SIG-M5 treated with dmso at 0.1 percent for 504 hours (cell line): Measurements from ENCODE around the gene SDC4.
A peak's percentile ranks its signal among the peaks of the same experiment; 100 is the strongest.

Experiments
- DNase-seq: peaks from one replicate; lab custom pipeline; 2025; ENCODE audit not compliant: unreplicated experiment; lab: John Stamatoyannopoulos, UW

The SDC4 gene

DNA sequence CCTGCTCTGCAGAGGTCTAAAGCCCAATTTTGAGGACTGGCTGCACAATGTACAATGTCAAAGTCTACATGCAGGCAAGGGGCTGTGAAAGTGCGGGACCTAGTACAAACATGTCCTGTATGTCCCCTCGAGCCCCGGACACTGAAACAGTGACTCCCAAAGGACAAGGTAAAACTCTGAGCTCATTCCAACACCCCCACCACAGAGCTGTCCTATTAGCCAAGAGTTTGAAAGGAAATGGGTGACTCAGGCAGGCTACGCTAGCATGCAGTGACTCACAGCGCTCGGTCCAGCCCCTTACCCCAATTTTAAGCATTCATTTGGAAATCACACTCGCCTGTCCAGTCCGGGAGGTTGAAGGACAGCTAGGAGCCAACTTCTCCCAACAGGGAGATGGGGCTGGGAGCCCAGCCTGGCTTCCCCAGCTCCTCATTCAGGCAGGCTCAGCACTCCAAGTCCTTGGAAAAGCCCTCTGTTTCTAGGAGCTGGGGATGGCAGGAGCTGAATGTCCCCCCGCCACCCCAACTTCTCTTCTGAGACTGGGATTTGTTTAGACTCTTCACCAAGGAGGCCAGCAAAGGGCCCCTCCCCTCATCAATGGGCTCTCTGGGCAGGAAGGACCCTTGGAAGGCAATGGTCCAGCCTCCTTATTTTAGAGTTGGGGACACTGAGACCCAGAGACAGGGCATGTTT lies 3.9 kb downstream of the SDC4 start:
- DNase-seq: peak; percentile 69

DNA sequence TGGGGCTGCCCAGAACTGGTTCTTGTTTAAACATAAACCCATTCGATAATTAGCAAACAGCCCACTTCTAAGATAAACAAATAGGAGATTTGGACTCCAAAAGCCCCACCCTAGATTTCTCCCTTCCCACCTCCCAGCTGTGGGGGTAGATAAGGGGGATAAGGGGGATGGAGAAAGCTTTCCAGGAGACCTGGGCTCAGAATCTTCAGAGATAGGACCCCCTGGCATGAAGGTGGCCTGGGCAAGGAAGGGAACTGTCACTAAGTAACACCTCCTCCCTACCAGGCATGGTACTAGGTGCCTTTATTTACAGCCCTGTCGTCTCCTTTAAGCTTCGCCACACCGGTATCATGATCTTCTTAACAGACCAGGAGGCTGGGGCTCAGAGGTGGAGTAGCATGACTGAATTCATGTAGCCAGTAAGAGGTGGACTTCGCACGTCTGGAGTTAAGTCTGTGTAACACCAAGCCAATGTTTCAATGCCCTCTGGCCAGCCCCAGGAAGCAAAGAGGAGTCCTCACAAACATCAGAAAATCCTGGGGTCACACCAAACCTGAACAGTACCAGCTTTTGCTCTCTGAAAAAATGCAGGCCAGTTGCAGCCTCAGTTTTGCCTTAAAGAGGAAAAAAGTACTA lies 4.6 kb downstream of the SDC4 start:
- DNase-seq: peak; percentile 42

DNA sequence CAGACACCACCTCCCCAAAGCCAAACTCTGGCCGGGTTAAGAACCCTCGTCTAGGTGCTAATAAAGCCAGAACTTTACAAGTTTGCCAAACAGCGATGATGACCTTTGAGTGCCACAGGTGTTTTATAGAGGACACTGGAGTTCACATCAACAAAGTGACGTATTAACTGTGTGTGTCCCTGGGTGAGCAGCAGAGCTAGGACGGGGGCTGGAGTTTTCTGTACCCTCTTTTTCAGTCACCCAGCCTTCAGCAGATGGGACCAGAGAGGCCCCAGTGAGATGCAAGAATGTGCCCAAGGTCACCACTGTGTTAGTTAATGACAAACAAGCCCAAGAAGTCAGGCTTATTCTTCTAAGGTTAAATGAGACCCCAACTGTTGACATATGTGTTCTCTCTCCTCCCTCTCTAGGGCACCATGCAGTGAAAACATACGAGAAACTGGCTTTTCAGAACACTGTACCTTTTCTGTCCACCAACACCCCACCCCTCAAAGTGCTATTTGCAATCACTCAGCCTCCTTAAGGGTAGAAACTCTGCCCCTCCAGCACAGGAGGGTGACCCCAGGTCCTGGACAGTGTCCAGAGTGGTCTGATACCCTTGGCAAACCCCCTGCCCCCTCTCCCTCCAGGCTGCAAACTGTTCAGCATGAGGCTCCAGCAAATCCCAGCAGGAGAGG lies 5.2 kb downstream of the SDC4 start:
- DNase-seq: no peak

DNA sequence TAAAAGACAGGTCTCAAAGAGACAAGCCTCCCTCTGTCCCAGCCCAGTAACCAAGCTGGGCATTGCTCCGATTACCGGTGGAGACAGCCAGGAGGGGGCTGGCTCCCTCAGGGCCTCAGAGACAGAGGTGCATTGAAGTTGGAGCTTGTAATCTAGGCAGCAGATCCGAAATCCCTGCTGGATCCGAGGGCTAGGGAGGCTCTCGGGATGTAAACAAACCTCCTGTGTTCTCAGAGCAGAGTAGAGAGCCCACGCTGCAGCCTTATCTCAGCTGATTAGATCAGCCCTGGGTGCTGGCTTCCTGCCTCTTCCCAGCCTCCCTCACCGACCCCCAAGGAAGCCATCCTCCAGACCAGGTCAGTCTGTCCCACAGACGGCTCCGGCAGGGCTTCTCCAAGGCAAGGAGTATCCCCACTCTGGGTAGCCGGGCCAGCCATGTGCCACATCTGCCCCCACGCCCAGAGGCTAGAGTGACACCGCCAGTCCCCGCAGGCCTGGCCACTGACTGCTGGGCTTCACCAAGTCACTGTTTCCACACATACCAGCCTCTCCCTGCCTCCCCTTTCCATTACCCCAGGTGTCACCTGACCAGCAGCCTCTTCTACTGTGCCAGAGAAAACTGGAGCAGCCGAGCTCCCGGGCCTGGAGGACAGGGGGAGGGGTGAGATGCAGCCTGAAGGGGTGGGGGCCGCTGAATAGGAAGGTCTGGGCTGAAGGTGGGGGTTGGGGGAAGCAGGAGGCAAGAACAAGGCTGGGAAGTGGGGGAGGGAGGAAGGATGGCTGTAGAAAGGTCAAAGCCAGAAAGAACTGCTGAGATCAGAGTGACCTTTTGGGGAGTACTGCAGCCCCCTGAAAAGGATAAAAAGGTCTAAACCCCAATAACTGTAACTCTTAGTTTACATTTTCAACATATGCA lies 6.0 kb downstream of the SDC4 start:
- peak; percentile 11 for DNase-seq

DNA sequence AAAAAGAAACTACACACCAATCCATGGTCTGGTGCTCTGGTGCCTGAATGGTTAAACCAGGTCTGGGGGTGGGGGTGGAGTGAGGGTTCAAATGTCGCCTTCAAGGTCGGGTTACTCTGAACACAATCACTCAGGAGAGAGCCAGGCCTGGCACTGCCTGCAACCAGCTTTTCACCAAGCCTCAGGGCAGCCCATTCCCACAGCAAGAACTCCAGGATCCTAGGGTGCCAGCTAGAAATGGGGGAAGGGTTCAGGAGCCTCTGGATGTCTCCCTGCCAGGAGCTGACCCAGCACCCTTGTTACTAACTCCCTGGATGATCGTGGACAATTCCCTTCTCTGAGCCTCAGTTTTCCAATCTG lies 6.7 kb downstream of the SDC4 start:
- no peak for DNase-seq

DNA sequence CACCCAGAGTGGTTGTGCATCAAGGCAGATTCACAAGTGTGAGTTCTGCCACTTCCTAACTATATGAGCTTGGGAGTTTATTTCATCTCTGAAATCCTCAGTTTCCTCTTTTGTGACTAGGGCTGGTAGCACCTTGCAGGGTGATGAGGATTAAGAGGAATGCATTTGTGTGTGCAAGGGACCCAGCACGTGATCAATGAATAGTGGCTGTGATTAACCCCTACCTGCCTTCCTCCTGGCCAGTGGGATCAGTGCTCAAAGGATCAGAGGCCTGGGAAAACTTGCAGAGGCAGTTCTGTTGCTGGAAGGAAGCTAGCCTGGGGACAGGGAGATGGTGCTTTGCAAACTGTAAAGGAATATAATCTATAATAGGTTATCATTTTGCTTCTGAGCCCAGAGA lies 7.3 kb downstream of the SDC4 start:
- DNase-seq: no peak

DNA sequence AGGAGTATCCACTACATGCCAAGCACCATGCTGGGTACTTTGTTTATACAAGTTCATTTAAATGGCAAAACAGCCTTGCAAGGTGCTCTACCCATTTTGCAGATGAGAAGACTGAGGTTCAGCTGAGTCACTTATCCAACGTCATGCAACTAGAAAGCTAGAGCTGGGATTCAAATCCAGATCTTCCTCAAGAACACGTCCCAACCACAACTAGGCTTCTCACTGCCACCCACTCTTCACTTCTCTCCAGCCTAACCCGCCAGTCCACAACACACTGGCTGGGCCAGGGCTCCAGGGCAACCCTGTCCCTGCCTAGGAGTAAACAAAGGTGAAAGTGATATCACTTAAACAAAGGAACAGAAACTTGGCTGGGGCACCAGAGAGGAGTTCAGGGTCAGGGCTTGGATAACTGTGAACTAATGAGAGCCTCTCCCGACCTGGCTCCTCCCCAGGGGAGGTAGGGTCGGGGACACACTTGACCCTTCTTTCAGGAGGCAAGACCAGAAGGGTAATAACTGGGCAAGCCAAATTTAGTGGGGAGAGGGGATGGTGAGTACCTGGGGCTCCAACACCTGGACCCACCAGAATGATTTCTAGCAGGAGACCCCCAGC lies 7.9 kb downstream of the SDC4 start:
- no peak for DNase-seq

DNA sequence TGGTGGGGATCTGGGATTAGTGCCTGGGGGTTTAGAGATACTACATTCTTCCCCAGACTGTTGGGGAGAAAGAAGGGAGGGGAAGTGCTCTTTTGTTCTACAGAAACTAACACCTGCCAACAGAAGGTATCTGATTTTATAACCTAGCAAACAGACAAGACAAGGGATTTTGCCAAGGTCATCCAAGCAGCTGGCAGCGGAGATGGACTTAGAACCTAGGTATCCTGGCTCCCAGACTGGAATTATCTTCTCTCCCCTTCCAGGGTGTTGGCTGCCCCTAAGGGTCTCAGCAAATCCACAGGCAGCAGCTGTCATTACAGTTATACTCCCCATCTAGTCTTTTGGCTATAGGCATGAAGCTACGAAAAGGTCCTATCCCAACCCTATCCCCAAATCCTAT lies 8.4 kb downstream of the SDC4 start:
- DNase-seq: no peak

DNA sequence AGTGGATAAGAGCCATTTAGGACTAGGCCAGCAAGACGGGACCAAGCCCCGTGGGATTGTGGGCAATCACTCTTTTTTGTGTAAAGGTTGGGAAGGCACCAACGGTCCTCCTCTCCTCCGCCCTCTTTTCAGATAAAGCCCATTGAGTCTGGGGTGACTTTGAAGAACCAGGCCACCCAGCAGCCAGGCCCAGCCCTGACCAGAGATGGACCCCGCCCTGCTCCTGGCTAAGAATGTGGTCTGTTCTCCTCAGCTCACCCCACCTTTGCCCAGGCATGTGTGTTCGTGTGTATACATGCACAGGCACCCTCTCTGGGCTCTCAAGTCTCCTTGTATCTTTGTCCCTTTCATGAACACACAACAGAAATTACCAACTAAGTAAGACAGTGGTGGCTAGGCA lies 9.1 kb downstream of the SDC4 start:
- DNase-seq: no peak

DNA sequence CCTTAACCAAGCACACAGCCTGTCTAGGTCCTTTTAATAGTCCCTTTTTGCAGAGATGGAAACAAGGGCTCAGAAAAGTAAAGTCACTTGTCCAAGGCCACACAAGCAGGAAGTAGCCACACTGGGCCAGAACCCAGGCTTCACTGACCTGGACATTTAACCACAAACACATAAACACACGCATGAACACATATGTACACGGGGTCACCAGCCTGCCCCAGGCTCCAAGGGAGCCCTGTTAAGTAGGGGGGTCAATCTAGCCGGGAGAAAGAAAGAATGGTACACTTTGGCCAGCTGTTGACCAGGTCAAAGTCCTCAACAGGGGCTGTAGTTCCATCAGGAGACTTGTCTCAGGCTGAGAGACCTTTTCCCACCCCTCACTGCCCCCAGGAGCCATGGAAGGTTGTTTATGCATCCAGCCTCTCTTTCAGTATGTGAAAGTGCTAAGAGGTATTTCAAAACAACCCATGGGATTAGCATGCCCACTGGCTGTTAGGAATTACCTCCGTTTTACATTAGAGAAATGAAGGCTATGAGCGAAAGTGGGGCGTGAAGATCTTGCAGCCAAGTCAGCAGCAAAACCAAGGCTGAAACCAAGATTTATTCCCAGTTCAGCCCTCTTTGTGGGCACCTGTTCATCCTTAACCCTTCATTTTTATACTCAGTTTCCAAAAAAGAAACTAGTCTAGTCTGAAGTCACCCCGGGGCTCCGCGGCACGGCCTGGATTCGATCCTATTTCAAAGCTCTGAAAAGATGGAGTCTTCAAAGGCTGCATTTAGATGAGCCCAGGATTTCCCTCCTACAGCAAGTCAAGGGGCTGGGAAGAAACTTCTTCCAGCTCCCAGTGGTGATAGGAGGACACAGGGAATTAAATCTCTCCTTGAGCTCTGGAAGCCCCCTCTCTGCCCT lies 9.8 kb downstream of the SDC4 start:
- DNase-seq: no peak

DNA sequence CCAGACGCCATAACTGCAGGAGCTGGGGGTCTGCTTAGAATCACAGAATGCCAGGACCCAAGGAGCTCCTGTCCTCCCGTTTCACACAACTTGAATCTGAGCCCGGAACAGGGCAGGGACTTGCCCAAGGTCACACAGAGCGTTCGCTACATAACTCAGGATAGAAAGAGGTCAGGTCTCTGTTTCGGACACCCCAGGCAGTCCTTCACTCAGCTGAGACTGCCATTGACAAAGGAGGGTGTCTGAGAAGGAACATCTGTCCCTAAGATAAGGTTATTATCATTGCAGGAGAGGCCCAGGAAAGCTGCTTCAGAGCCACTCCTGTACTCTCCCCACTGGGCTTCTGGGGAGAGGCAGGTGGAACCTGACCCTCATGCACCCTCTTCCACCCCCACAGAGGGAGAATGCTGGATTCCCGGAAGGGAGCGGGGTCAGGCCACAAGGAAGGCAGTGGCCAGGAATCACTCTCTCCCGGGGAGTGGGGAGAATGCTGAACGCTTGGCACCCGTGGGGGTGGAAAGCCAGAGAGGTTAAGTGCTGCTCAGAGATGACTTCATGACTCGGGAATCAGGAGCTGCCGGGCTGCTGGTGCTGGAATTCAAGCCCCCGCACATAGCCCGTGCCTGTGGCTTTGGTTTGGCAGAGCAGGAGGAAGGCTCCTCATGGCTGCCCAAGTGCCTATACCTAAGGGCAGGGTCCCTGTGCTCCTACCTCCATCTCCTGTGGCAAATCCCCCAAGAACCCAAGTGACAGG lies 10.7 kb downstream of the SDC4 start:
- DNase-seq: no peak

DNA sequence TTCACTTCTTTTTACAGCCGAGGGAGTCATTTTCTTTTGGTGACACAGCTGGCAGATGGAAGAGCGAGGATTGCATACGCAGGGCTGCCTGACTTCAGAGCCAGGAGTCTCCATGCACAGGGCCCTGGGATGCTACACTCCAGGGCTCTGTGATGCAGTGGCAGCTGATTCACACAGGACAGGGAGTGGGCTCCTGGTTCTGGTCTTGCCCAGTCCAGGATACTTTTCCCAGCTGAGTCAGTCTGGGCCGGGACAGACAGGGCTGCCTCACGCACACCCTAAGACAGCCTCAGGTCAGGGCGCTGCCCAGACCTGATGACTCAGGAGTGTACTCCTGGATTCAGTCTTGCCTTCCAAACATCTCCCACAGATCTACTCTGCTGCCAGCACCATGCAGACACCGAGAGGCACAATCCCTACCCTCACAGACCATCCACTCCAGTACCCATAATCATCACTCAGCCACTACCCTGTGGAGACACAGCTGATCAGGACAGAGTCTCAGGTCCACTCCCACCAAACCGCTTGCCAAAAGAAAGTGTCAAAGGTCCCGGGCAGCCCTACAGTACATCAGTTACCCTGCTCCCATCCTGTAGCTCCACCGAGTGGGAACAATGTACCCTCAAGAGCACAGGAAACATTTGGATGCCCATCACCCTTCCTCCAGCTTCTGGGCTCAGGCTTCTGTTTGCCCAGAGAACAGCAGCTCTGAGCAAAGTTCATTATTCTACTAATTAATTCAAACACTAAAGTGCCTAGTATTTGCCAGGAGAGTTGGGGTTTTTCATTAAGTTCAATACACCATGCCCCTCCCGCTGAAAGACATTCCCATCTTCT lies 11.5 kb downstream of the SDC4 start:
- no peak for DNase-seq

DNA sequence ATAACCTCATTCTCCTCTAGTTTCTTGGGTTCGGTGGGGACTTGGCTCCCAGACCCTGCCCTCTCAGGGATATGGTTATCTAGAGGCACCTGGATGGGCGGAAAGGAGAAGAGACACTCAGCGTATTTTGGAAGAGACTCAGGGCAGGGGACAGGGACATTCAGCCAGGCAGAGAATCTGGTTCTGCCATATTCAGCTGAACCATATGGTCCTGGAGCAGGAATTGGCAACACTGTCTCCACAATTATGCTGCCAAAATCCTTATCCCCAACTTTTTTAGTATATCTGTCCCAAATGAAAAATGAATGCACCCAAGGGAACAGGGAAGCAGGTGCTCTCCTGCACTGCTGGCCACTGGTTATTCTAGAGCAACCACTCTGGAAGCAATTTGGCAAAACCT lies 17.7 kb downstream of the SDC4 start:
- DNase-seq: no peak

DNA sequence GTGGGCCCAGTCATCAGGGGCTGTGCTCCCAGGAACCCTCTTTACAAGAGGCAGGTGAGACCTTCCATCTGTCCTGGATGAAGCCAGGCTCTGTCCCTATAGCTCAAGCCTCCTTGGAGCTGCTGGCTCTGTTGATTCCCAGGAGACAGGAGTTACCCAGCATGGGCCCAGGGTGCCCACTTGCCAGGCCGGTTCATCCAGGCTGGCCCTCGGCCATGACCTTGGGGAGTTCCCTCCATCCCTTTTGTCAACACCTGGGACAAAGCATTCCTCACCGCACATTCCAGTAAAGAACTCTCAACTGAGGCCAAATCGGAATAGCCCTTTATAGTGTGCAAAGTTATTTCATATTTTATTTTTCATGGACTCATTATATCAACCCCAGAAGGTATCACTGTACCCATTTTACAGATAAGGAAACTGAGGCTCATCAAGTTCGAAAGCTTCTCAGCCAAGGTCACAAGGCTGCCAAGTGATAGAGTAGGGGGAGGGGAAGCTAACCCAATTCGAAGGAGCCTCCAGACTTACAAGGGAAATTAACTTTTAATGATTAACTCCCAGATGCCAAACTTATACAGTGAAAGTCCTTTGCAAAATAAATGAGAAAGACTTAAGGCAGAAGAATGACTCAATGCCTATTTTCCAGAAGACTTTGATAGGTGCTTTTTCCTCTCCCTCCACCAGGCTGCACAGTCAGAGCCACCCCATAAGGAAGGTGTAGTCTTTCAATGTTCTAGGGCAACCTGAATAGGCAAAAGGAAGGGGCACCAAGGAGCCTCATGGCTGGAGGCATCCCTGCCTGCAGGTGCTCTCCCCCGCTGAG lies 18.5 kb downstream of the SDC4 start:
- DNase-seq: peak; percentile 13

DNA sequence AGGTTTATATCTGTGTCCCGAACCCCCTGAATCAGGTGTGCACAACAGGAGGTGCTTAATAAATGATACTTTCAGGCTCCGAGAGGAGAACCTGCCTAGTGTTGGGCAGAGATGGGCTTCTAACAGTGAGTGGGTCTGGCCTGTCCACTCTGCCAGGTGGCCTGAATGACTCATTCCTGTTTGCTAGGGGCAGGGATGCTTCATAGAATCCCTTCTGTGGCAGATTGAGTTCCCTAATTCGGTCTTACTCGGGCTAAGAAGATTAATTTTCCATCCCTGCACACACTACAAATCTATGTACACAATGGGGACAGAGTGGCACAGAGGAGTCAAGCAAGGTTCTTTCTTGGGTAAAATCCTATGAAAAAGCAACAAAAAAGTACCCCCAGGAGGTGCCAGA lies 19.8 kb downstream of the SDC4 start:
- DNase-seq: no peak

DNA sequence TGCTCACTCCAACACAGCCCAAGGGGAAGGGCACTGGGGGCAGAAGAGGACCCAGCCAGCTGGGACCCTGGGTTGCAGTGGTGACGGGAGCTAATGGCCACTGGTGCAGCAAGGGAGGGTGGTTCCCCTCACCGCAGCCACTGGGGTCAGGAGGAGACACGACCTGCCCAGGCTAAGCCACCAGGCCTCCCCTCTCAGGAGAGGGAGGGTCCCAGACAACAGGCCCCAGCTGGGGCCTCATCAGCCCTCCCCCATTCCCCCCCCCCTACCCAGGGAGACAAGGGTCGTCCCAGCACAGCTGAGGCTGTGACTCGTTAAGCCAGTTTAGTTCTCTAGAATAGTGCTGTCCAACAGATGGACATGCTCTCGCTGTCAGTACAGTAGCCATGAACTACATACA lies 22.9 kb downstream of the SDC4 start:
- no peak for DNase-seq

DNA sequence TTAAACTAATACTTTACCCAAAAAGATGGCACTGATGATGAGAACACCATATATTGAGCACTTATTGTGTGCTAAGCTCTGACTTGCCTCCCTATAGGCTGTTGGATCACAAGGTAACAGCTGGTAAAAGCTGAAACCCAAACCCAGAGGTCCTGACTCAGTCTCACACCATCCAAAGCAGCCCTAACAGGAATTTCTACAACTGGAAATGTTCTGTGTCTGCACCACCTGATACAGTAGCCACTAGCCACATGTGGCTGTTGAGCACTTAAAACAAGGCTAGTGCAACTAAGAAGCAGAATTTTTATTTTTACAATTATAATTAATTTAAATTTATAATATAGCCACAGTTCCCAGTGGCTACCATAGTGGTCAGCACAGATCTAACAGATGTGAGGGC lies 24.5 kb downstream of the SDC4 start:
- no peak for DNase-seq

DNA sequence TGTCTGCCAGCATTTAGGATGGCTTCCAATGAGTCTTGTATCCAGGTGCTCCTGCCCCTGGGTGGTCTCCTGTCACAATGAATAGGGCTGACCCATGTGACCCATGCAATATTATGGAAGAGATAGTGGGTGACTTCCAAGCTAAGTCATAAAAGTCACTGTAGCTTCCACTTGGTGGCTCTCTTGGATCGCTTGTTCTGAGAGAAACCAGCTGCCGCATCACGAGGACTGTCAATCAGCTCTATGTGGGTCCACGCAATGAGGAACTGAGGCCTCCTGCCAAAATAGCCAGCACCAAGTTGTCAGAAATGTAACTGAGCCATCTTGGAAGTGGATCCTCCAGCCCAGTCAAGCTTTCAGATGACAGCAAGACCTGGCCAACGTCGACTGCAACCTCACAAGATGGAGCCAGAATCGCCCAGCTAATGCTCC lies 25.3 kb downstream of the SDC4 start:
- peak; percentile 79 for DNase-seq
